GM12878 (cell line): Measurements from ENCODE around the gene DUSP8. TPM values are rescaled to one million over a fixed set of nuclear protein-coding genes. Genes with fewer than 3 reads are reported as not detected.

Experiments
- ATAC-seq: fragments of 200-7000 bp; cut with Tn5 transposase; 3 replicates; pipeline ENCODE4 v1.9.1; 2020; ENCODE audit warnings: mild to moderate bottlenecking, moderate library complexity
- BruUV-seq: library from RNA; stranded (reverse); fragments of 400-500 nt; replicated peaks from 2 replicates; lab custom pipeline; 2021; lab: Mats Ljungman, UMichigan
- CTCF ChIA-PET: fragments of 300-600 bp; sonication (Branson Sonifier 250); formaldehyde crosslinking; extraction: SDS; loops from one replicate; lab custom pipeline; 2021; ENCODE audit warnings: inconsistent platforms; lab: Yijun Ruan, JAX
- POLR2A ChIA-PET: fragments of 350-600 bp; formaldehyde crosslinking; extraction: SDS; loops from one replicate; lab custom pipeline; 2021; ENCODE audit warnings: inconsistent platforms; lab: Charles Lee
- RAD21 ChIA-PET: fragments of 300-600 bp; sonication (Branson Sonifier 250); formaldehyde crosslinking; loops from one replicate; lab custom pipeline; 2023; ENCODE audit warnings: antibody characterized with exemption; ENCODE audit not compliant: unreplicated experiment; lab: Charles Lee
- SMC1A ChIA-PET: fragments of 300-600 bp; sonication (Branson Sonifier 250); formaldehyde crosslinking; loops from one replicate; lab custom pipeline; 2023; ENCODE audit not compliant: unreplicated experiment, uncharacterized antibody; lab: Charles Lee
- DNase-seq: peaks from one replicate; pipeline ENCODE4 v3.0.0-alpha.2; 2011; ENCODE audit warnings: low read depth, low spot score
- FAIRE-seq: peaks from 3 replicates; lab custom pipeline; 2011; peaks lifted over from hg19 to GRCh38; lab: Jason Lieb, UNC
- H2AFZ ChIP-seq: 2 replicates; pipeline ENCODE4 v1.6.0; 2011; ENCODE audit warnings: low read depth, low read length, control low read depth; ENCODE audit not compliant: control insufficient read depth
- H3K27ac ChIP-seq: 2 replicates; pipeline ENCODE4 v1.5.1; 2011; ENCODE audit warnings: control low read depth; ENCODE audit not compliant: control insufficient read depth, insufficient read depth
- H3K27me3 ChIP-seq, 2 experiments: replicated peaks in 1 of 2; 2 replicates each; pipeline versions ENCODE4 v1.6.0 to v1.6.1; 2011; ENCODE audit warnings: low read length in 1 of 2; ENCODE audit not compliant: control insufficient read depth in 2 of 2, insufficient read depth in 2 of 2
- H3K36me3 ChIP-seq, 2 experiments: 2 replicates each; pipeline ENCODE4 v1.5.1; 2011; ENCODE audit warnings: low read length in 1 of 2; ENCODE audit not compliant: control insufficient read depth in 2 of 2, insufficient read depth in 2 of 2
- H3K4me1 ChIP-seq: 2 replicates; pipeline ENCODE4 v1.6.1; 2011; ENCODE audit warnings: mild to moderate bottlenecking, low read length, moderate library complexity, mixed read lengths; ENCODE audit not compliant: control insufficient read depth, insufficient read depth
- H3K4me2 ChIP-seq: 2 replicates; pipeline ENCODE4 v1.6.0; 2011; ENCODE audit warnings: control low read depth; ENCODE audit not compliant: control insufficient read depth, insufficient read depth
- H3K4me3 ChIP-seq: fragments of 200-600 bp; sonication (generic); 2 replicates; pipeline ENCODE4 v1.5.1; 2016
- H3K79me2 ChIP-seq: 2 replicates; pipeline ENCODE4 v1.6.0; 2011; ENCODE audit warnings: low read length; ENCODE audit not compliant: control insufficient read depth, insufficient read depth
- H3K9ac ChIP-seq: 2 replicates; pipeline ENCODE4 v1.8.0; 2011; ENCODE audit warnings: low read length, control low read depth, mixed read lengths; ENCODE audit not compliant: control insufficient read depth, insufficient read depth
- H3K9me3 ChIP-seq: replicated peaks from 3 replicates; pipeline ENCODE4 v1.5.1; 2011; ENCODE audit warnings: mild to moderate bottlenecking, low read length; ENCODE audit not compliant: control insufficient read depth, insufficient read depth
- H4K20me1 ChIP-seq: 2 replicates; pipeline ENCODE4 v1.6.0; 2011; ENCODE audit not compliant: control insufficient read depth, insufficient read depth
- ATF7 ChIP-seq: fragments of 450-650 bp; IDR thresholded peaks from 2 replicates; pipeline ENCODE4 v1.6.1; 2016; ENCODE audit warnings: low read depth, mild to moderate bottlenecking
- CHD4 ChIP-seq: fragments of 200-600 bp; sonication (generic); IDR thresholded peaks from 2 replicates; pipeline ENCODE4 v1.6.1; 2016; ENCODE audit warnings: mild to moderate bottlenecking
- FOXM1 ChIP-seq: IDR thresholded peaks from 2 replicates; pipeline ENCODE4 v1.6.1; 2012; ENCODE audit warnings: low read depth, mild to moderate bottlenecking, inconsistent platforms, low read length, moderate library complexity
- NR2F1 ChIP-seq: fragments of 450-650 bp; conservative IDR thresholded peaks from 2 replicates; pipeline ENCODE4 v1.6.1; 2017; ENCODE audit warnings: mild to moderate bottlenecking
- RFX5 ChIP-seq: IDR thresholded peaks from 2 replicates; pipeline ENCODE4 v1.6.1; 2011; ENCODE audit warnings: low read depth, low read length, improper control_type of control experiment
- SMAD5 ChIP-seq: IDR thresholded peaks from 2 replicates; pipeline ENCODE4 v1.6.1; 2016; ENCODE audit warnings: antibody characterized with exemption, low read depth
- TCF12 ChIP-seq: IDR thresholded peaks from 2 replicates; pipeline ENCODE4 v1.6.1; 2011; ENCODE audit warnings: low read depth, mild to moderate bottlenecking, low read length
- ZBED1 ChIP-seq: IDR thresholded peaks from 2 replicates; pipeline ENCODE4 v1.6.1; 2016; ENCODE audit warnings: borderline replicate concordance
- WGBS: methylation state at CpG from one replicate; pipeline ENCODE4 v1.1.6; 2016; ENCODE audit warnings: low lambda C conversion rate; ENCODE audit not compliant: insufficient replicate concordance, insufficient coverage; ENCODE audit errors: missing lambda C conversion rate; 5-methylcytosine and 5-hydroxymethylcytosine counted together
- in situ Hi-C: fragments of 300-500 bp; cut with MboI; formaldehyde crosslinking; loops from 9 replicates; pipeline ENCODE4 v1.14.3; 2018; ENCODE audit warnings: mixed read lengths
- intact Hi-C: fragments of 100-400 bp; cut with micrococcal nuclease; formaldehyde crosslinking; loops from one replicate; pipeline ENCODE4 v1.14.2; 2022; ENCODE audit not compliant: unreplicated experiment
- polyA plus RNA-seq, 11 experiments: library from polyadenylated mRNA; depleted of rRNA in 4 of 11; unstranded in 6 of 11; stranded (reverse) in 5 of 11; fragments of >200 nt; fragmentation: Nextera tagmentation in 4 of 11; fragmentation: Illumina TruSeq in 1 of 11; extraction: Ambion mirVana in 4 of 11; extraction: Trizol in 1 of 11; gene quantifications; 1 replicate in 1 of 11; 2 replicates in 10 of 11; pipeline versions ENCODE4 v1.2.1 to v1.2.3, GENCODE V29; 2011 to 2016; ENCODE audit warnings: inconsistent platforms in 2 of 11, missing spikeins in 2 of 11, low read depth in 1 of 11
- total RNA-seq, 4 experiments: library from RNA; depleted of rRNA in 3 of 4; stranded (reverse); fragments of >200 nt in 3 of 4; fragmentation: Illumina TruSeq in 1 of 4; extraction: Trizol in 1 of 4; gene quantifications; 2 replicates each; pipeline versions ENCODE4 v1.2.1 to v1.2.3, GENCODE V29; 2013 to 2021
- TF ChIP-seq, protein P1 (sequence below): fragments of 450-650 bp; IDR thresholded peaks from 2 replicates; pipeline ENCODE4 v1.6.1; 2016; ENCODE audit warnings: mild to moderate bottlenecking, moderate library complexity, borderline replicate concordance

DUSP8 gene
- total and polyA plus RNA-seq, 10 of the 15 experiments (the other 5 are each of a cell fraction or from before 2014, with no cell fraction given): 0.04 to 1.7 (median 0.26) TPM; not detected in 6

DNA sequence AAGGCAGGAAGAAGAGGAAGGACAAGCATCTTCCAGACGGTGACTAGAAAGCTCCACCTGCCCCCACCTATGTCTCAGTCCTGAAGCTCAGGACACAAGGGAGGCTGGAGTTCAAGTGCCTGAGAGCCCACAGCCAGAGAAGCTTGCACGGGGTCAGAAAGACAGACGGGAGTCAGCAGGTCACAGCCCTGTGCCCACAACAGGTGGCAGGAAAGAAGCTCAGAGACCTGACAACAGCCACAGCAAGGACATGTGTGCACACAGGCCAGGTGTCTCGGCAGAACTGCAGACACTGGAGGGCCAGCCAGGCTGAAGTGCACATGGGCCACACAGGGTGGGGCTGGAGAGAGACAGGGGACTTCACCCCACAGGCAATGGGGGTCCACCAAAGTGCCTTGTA, 48.3 kb downstream of the DUSP8 start:
- no peak overlapping the region for H2AFZ ChIP-seq
- WGBS: 23% methylated on average over 4 of the region's 4 CpGs
- FAIRE-seq (no peak), ATAC-seq (peak; percentile 4; the same call in 1 of the 3 replicates), DNase-seq (no peak)
- peaks cover 1% of the 10 kb centered on the region for H3K79me2 ChIP-seq
- H3K4me1 ChIP-seq: peaks cover 10% of the 10 kb centered on the region
- no TSS peak for BruUV-seq
- H3K27me3 ChIP-seq: no peaks in the 10 kb centered on the region
- H3K9ac ChIP-seq: no peak overlapping the region
- H3K4me2 ChIP-seq: no peak overlapping the region
- ChIA-PET RAD21 (no interaction called here), CTCF (interaction anchor here (0.6 to 1.6 kb wide), 3 partner anchors 9 to 359 kb away, joined by 3 to 5 read pairs (median 5); no protein-coding TSS in a partner anchor), POLR2A (no interaction called here)
- H4K20me1 ChIP-seq: no peaks in the 10 kb centered on the region
- no peak overlapping the region for H3K4me3 ChIP-seq
- intact Hi-C loops (no loop called here), in situ Hi-C loops (no loop called here)
- no peak overlapping the region for H3K27ac ChIP-seq
- H3K36me3 ChIP-seq: peaks cover 0 to 1% of the 10 kb centered on the region in 2 experiments; a peak in 1 of 4 replicates
- TF ChIP-seq RFX5: no peak
- no peak for TF ChIP-seq FOXM1
- TF ChIP-seq NR2F1: peak; percentile 52
- TF ChIP-seq TCF12: peak; percentile 55; the same call in 1 of the 2 replicates
- no peak for TF ChIP-seq CHD4
- no peak for TF ChIP-seq SMAD5
- TF ChIP-seq, all 136 proteins: peak for 2
- SMC1A ChIA-PET: no interaction called here
- H3K9me3 ChIP-seq: no peaks in the 10 kb centered on the region

DNA sequence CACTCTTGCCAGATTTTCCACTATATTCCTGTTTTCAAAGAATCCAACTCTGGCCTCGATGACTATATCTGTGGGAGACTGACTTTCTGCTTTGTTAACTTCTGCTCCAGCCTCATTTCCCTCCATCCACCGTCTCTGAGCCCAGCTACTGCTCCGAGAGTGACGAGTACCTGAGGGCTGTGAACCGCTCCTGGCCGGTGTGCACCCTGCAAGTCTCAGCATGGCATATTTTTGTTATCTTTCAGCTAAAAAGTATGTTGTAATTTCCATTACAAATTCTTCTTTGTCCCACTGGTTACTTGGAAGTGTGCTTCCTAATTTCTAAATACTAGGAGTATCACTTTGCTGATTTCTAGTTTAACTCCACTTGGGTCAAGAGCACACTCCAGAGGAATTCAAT, 49.0 kb downstream of the DUSP8 start:
- ATAC-seq (no peak), DNase-seq (no peak), FAIRE-seq (no peak)
- Histone ChIP-seq H3K9ac (no peak overlapping the region), H3K27ac (no peak overlapping the region), H3K27me3 (no peaks in the 10 kb centered on the region), H3K4me3 (no peak overlapping the region), H3K4me2 (no peak overlapping the region), H3K36me3 (peaks cover 0 to 1% of the 10 kb centered on the region in 2 experiments; a peak in 1 of 4 replicates), H3K9me3 (no peaks in the 10 kb centered on the region), H3K4me1 (peaks cover 10% of the 10 kb centered on the region), H3K79me2 (peaks cover 1% of the 10 kb centered on the region), H4K20me1 (no peaks in the 10 kb centered on the region), H2AFZ (no peak overlapping the region)
- POLR2A ChIA-PET: interaction anchor here (0.5 kb wide), 1 partner anchor 23 kb away, joined by 4 read pairs; no protein-coding TSS in a partner anchor
- CTCF ChIA-PET: interaction anchor here (1.5 to 1.6 kb wide), 2 partner anchors 8 to 52 kb away, joined by 5 read pairs; no protein-coding TSS in a partner anchor
- RAD21 ChIA-PET: no interaction called here
- BruUV-seq: no TSS peak
- WGBS: 97% methylated on average over 6 of the region's 6 CpGs
- intact Hi-C loops: no loop called here
- in situ Hi-C loops: no loop called here
- TF ChIP-seq, protein P1, sequence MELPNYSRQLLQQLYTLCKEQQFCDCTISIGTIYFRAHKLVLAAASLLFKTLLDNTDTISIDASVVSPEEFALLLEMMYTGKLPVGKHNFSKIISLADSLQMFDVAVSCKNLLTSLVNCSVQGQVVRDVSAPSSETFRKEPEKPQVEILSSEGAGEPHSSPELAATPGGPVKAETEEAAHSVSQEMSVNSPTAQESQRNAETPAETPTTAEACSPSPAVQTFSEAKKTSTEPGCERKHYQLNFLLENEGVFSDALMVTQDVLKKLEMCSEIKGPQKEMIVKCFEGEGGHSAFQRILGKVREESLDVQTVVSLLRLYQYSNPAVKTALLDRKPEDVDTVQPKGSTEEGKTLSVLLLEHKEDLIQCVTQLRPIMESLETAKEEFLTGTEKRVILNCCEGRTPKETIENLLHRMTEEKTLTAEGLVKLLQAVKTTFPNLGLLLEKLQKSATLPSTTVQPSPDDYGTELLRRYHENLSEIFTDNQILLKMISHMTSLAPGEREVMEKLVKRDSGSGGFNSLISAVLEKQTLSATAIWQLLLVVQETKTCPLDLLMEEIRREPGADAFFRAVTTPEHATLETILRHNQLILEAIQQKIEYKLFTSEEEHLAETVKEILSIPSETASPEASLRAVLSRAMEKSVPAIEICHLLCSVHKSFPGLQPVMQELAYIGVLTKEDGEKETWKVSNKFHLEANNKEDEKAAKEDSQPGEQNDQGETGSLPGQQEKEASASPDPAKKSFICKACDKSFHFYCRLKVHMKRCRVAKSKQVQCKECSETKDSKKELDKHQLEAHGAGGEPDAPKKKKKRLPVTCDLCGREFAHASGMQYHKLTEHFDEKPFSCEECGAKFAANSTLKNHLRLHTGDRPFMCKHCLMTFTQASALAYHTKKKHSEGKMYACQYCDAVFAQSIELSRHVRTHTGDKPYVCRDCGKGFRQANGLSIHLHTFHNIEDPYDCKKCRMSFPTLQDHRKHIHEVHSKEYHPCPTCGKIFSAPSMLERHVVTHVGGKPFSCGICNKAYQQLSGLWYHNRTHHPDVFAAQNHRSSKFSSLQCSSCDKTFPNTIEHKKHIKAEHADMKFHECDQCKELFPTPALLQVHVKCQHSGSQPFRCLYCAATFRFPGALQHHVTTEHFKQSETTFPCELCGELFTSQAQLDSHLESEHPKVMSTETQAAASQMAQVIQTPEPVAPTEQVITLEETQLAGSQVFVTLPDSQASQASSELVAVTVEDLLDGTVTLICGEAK: no peak
- TF ChIP-seq ZBED1 (no peak), ATF7 (no peak)
- SMC1A ChIA-PET: no interaction called here
